ENCODE results near the gene GTF3C1.

Gene GTF3C1

GRCh38 chr16:27444470-27444869 lies 105.2 kb downstream of the GTF3C1 start:
- no peak for DNase-seq (ENCODE audit: low read depth)
- no peak for TF ChIP-seq MAX (IDR thresholded peaks at IDR 0.05; ENCODE audit: low read depth, low read length)
- no peak for TF ChIP-seq MYC (IDR thresholded peaks at IDR 0.05; ENCODE audit: low read depth, low read length)
- no peak for TF ChIP-seq CTCF (IDR thresholded peaks at IDR 0.05; ENCODE audit: low read depth, low read length)
- TF ChIP-seq POLR2A (IDR thresholded peaks at IDR 0.05; ENCODE audit: extremely low read depth, insufficient read length): no peak
- no peak overlapping the region for H3K4me3 ChIP-seq (ENCODE audit: low read depth, low read length)

- DNase-seq (ENCODE audit: low read depth): no peak
- TF ChIP-seq CTCF (IDR thresholded peaks at IDR 0.05; ENCODE audit: low read depth, low read length): no peak
- TF ChIP-seq MAX (IDR thresholded peaks at IDR 0.05; ENCODE audit: low read depth, low read length): no peak
- no peak for TF ChIP-seq MYC (IDR thresholded peaks at IDR 0.05; ENCODE audit: low read depth, low read length)
- no peak for TF ChIP-seq POLR2A (IDR thresholded peaks at IDR 0.05; ENCODE audit: extremely low read depth, insufficient read length)
- H3K4me3 ChIP-seq (ENCODE audit: low read depth, low read length): no peak overlapping the region
Observed at GRCh38 chr16:27444015-27444414, 105.7 kb downstream of the GTF3C1 start.

GRCh38 chr16:27441998-27442397 lies 107.7 kb downstream of the GTF3C1 start:
- no peak for DNase-seq (ENCODE audit: low read depth)
- no peak overlapping the region for H3K4me3 ChIP-seq (ENCODE audit: low read depth, low read length)
- TF ChIP-seq CTCF (IDR thresholded peaks at IDR 0.05; ENCODE audit: low read depth, low read length) (no peak), POLR2A (IDR thresholded peaks at IDR 0.05; ENCODE audit: extremely low read depth, insufficient read length) (no peak), MAX (IDR thresholded peaks at IDR 0.05; ENCODE audit: low read depth, low read length) (no peak), MYC (IDR thresholded peaks at IDR 0.05; ENCODE audit: low read depth, low read length) (no peak)

- no peak overlapping the region for H3K4me3 ChIP-seq (ENCODE audit: low read depth, low read length)
- DNase-seq (ENCODE audit: low read depth): no peak
- no peak for TF ChIP-seq MYC (IDR thresholded peaks at IDR 0.05; ENCODE audit: low read depth, low read length)
- TF ChIP-seq CTCF (IDR thresholded peaks at IDR 0.05; ENCODE audit: low read depth, low read length): no peak
- no peak for TF ChIP-seq POLR2A (IDR thresholded peaks at IDR 0.05; ENCODE audit: extremely low read depth, insufficient read length)
- no peak for TF ChIP-seq MAX (IDR thresholded peaks at IDR 0.05; ENCODE audit: low read depth, low read length)
Observed at GRCh38 chr16:27441276-27441675, 108.4 kb downstream of the GTF3C1 start.

- DNase-seq (ENCODE audit: low read depth): no peak
- TF ChIP-seq MYC (IDR thresholded peaks at IDR 0.05; ENCODE audit: low read depth, low read length) (no peak), CTCF (IDR thresholded peaks at IDR 0.05; ENCODE audit: low read depth, low read length) (no peak), MAX (IDR thresholded peaks at IDR 0.05; ENCODE audit: low read depth, low read length) (no peak), POLR2A (IDR thresholded peaks at IDR 0.05; ENCODE audit: extremely low read depth, insufficient read length) (no peak)
- H3K4me3 ChIP-seq (ENCODE audit: low read depth, low read length): no peak overlapping the region
Observed at GRCh38 chr16:27439271-27440018, 110.3 kb downstream of the GTF3C1 start.

All from NB4 (cell line).